ENCODE results near the gene ABI3BP. TPM values are rescaled to one million over a fixed set of nuclear protein-coding genes. Genes with fewer than 3 reads are reported as not detected.

ABI3BP gene
- total RNA-seq, 1 donor from 2014 or later = 52.6 TPM

GRCh38 chr3:100776097-100776729, 217.0 kb downstream of the ABI3BP start:
- DNase-seq (ENCODE audit: low read depth) = no peak

DNA sequence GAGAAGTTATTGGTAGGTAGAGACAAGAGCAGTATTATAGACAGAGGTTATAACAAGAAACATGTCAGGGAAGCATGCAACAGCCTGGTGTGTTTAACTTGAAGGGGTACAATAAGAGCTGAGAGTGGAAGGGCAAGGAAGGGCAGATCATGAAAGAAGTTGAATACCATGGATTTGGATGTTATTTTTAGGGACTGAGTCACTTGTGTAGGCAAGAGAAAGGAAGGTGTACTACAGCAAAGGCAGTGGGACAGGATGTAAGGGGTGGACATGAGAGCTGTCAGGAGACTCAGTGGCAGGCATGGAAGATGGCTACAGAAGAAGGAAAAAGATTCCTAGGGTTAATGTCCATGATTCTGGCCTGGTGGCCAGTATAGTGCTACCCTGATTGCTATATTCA, 217.6 kb downstream of the ABI3BP start:
- no peak for DNase-seq (ENCODE audit: low read depth)

DNA sequence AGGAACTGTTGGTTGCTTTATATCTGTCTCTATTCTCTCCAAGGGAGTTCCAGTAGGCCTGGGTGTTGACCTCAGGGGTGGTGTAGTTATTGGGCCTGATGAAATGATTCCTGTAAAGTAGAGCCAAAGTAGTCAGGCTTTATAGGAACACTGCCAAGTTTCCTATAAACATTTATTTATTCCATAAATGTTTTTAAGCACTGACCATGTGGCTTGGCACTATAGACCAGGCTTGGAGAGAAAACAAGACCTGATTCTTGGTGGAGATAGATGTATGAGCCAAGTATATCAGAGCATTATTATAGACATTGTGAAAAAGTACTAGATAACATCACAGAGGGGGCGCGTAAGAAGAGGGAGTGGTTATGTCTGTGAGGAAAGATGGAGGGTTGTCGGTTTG, 218.0 kb downstream of the ABI3BP start:
- DNase-seq (ENCODE audit: low read depth) = no peak

DNA sequence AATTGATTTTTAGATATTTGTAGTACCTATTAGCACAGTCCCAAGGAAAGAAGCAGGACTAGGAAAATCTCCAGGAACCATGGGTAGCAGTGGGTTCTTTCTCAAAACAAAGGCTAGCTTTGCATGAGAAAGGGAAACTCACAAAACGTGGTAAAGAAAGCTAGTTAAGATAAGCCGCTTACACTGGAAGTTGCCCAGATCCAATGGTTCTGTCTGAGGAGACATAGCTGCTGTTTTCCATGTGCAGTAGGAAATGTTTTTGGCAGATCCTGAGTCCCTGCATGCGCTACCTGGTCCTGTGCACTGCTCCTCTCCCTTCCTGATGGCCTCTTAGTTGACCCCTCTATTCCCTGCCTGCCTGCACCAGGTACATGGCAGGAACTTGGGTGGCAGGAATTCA, 223.5 kb downstream of the ABI3BP start:
- DNase-seq (ENCODE audit: low read depth) = no peak

- DNase-seq (ENCODE audit: low read depth) = no peak
These were observed 227.2 kb downstream of the ABI3BP start for GRCh38 chr3:100766069-100766468.

DNA sequence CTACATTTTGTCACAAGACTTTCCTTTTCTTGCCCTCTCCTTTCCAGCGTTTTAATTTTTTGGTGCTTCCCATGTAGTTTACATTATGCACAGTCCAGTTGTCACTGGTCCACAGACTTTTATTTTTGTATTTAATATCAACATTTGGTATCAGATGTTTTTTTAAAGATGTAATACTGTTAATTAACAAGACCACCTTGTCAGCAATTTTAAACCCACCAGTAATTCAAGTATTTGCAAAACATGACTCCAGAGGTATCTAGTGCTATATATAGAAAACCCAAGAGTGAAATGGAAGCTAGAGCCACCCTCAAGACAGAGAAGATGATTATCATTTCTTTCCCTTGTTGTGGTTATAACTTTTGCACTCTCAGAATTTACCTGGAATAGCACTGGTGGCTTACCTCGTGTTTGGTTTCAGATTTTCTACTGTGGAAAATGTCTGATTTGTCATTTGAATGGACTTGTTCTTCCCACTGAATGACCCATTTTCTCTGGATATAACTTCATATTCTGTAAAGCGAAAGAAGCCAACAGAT, 227.7 kb downstream of the ABI3BP start:
- DNase-seq (ENCODE audit: low read depth) = no peak

- no peak for DNase-seq (ENCODE audit: low read depth)
These were observed 231.3 kb downstream of the ABI3BP start for GRCh38 chr3:100761951-100762350.

- DNase-seq (ENCODE audit: low read depth) = no peak
These were observed 231.8 kb downstream of the ABI3BP start for GRCh38 chr3:100761211-100761942.

GRCh38 chr3:100760377-100760776, 232.8 kb downstream of the ABI3BP start:
- no peak for DNase-seq (ENCODE audit: low read depth)

DNA sequence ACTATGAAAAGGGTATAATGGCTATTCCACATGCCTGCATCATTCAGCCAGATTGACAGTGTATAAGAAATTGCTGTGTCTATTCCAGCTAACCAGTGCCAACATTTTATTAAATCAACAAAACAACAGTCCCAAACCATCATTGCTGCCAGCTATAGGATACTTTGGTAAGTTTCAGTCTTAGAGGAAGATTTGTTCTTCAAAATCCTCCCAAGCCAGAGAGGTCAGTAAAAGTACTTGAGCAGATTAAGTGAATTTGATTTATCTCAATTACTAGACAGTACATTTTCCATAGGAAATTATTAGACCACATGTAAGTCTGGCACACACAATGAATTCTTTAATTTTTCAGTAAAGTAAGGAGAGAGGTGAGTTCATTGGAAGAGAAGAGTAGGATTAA, 233.3 kb downstream of the ABI3BP start:
- no peak for DNase-seq (ENCODE audit: low read depth)

DNA sequence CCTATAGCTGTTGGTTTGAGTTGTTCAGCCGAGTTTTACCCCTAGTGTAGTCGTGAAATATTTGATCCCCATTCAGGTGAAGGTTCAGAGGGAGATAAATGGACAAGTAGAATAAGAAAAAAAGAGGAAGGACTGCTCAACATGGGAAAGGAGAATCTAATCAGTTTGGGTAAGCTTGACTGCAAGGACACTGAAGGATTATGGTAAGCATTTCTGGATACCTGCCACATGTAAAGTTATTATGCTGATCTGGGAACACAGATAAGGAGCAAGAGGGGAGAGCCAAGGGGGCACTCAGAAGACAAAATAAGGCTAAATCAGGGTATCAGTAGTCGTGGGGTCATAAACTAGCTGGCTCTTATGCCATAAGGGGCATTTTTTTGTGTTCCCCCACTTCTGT, 234.1 kb downstream of the ABI3BP start:
- DNase-seq (ENCODE audit: low read depth) = no peak

- no peak for DNase-seq (ENCODE audit: low read depth)
These were observed 236.8 kb downstream of the ABI3BP start for GRCh38 chr3:100756441-100756840.

- DNase-seq (ENCODE audit: low read depth) = no peak
These were observed 238.5 kb downstream of the ABI3BP start for GRCh38 chr3:100754563-100755334.

DNA sequence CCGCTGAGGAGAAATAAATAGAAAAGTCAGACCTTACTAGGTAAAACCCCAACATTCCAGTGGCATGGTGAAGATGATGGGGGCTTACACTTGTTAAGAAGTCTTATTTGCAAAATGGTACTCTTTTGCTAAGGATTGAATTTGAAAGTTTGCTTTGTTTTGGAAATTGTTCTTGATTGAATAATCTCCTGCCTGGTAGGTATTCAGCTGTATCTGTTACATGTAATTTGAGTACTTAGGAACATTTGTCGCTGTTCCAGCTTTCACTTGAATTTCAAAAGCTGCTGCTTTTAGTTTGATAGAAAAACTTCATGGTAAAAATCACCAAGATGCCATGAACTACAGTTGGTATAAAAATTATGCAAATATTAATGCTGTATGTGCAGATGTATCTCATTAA, 239.4 kb downstream of the ABI3BP start:
- DNase-seq (ENCODE audit: low read depth) = no peak

DNA sequence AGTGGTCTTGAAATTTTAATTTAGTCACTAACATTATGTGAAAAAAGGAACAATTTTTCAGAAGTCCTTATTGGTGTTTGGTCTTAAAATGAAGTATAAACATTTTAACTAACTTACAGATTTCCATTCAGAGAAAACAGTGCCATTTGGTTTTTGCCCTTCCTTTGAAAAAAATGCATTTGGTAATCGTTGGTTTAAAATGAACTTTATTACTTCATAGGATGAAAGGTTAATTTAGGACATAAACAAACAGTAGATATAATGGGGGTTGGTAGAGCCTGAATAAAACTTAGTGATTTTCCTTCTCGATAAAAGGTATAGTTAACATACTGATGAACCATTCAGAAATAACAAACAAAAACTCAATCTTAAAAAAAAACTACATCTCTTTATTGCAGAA, 244.3 kb downstream of the ABI3BP start:
- no peak for DNase-seq (ENCODE audit: low read depth)

GRCh38 chr3:100748220-100748619, 245.0 kb downstream of the ABI3BP start:
- no peak for DNase-seq (ENCODE audit: low read depth)

GRCh38 chr3:100746092-100746491, 247.1 kb downstream of the ABI3BP start:
- DNase-seq (ENCODE audit: low read depth) = no peak

GRCh38 chr3:100745617-100746016, 247.6 kb downstream of the ABI3BP start:
- DNase-seq (ENCODE audit: low read depth) = no peak

- DNase-seq (ENCODE audit: low read depth) = no peak
These were observed 248.6 kb downstream of the ABI3BP start for GRCh38 chr3:100744671-100745070.

DNA sequence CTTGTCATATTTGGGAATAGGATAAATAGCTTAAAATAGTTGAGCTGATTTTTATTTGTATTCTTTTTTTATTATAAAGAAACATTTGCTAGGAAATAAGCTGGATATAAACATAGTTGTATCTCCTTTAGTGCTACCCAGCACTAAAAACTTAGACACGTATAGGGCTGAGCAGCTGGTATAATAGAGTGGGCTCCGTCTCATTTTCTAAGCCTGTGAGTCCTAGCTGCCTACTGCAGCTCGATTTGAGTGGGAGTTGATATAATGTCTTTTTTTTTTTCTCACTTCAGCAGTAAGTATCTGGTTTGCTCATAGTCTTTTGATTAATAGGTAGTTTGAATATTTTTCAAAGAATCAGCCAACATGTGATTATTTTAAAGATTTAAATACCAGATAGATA, 249.7 kb downstream of the ABI3BP start:
- no peak for DNase-seq (ENCODE audit: low read depth)

DNA sequence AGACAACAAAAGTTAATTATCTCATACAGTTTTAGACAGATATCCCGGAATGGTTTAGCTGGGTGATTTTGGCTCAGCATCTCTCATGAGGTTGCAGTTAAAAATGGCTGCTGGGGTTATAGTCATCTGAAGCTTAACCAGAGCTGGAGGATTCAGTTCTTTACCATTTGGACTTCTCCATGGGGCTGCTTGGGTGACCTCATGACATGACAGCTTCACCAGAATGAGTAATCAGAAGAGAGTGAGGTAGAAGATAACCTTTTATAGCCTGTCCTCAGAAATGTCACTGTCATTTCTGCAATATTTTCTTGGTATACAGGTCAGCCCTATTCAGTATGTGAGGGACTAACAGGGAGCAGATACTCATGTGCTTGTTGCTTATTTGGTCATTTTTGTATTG, 253.0 kb downstream of the ABI3BP start:
- no peak for DNase-seq (ENCODE audit: low read depth)

- DNase-seq (ENCODE audit: low read depth) = peak; percentile 49
These were observed 255.9 kb downstream of the ABI3BP start for GRCh38 chr3:100737334-100737733.

DNA sequence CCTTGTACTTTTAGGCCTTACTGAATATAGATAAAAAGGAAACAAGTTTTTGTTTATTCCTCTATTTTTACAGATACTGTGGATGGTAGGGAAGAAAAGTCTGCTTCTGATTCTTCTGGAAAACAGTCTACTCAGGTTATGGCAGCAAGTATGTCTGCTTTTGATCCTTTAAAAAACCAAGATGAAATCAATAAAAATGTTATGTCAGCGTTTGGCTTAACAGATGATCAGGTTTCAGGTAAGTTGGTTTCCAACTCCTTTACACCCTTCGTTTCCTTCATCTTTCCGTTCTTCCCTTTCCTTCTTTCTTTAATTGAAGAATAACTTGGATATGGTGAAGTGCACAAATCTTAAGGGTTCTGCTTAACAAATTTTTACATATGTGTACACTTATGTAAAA, 260.8 kb downstream of the ABI3BP start:
- DNase-seq (ENCODE audit: low read depth) = no peak

Measured in renal cortical epithelial cell (primary cell).